ENCODE data around the gene HOXC9.

The HOXC9 gene

DNA sequence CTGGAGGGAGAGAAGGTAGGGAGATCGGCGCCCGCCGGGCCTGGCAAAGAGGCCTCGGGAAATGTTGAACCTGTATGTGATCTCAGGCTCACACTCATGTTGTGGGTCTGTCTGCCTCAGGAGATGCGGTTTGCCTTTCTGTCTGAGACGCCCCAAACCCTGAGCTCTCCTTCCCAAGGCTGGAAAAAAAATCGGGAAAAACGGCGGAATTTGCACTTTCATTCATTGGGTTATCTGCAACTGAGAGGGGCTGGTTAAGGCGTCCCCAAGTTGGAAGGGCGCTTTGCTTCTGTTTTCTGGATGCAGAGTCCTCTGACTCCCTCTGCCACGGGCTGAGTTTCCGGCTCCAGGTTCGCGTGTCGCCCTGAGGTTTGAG lies 5.0 kb upstream of the HOXC9 start:
- H3K4me1 ChIP-seq (ENCODE audit: insufficient read depth, low read length, poor library complexity, severe bottlenecking) = peaks cover 56% of the 10 kb centered on the region
- TF ChIP-seq, protein P1, sequence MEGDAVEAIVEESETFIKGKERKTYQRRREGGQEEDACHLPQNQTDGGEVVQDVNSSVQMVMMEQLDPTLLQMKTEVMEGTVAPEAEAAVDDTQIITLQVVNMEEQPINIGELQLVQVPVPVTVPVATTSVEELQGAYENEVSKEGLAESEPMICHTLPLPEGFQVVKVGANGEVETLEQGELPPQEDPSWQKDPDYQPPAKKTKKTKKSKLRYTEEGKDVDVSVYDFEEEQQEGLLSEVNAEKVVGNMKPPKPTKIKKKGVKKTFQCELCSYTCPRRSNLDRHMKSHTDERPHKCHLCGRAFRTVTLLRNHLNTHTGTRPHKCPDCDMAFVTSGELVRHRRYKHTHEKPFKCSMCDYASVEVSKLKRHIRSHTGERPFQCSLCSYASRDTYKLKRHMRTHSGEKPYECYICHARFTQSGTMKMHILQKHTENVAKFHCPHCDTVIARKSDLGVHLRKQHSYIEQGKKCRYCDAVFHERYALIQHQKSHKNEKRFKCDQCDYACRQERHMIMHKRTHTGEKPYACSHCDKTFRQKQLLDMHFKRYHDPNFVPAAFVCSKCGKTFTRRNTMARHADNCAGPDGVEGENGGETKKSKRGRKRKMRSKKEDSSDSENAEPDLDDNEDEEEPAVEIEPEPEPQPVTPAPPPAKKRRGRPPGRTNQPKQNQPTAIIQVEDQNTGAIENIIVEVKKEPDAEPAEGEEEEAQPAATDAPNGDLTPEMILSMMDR (conservative IDR thresholded peaks at IDR 0.05; ENCODE audit: low read length) = no peak
- no peak for TF ChIP-seq EZH2phosphoT487 (IDR thresholded peaks at IDR 0.05; ENCODE audit: borderline replicate concordance)
- peaks cover 47% of the 10 kb centered on the region for H3K79me2 ChIP-seq (ENCODE audit: insufficient read depth, low read length)
- H3K27me3 ChIP-seq (ENCODE audit: insufficient read depth, low read length, poor library complexity, severe bottlenecking) = no peaks in the 10 kb centered on the region
- H3K4me3 ChIP-seq (ENCODE audit: low read length, poor library complexity, severe bottlenecking) = peak overlapping the region; percentile 82
- H3F3A ChIP-seq (ENCODE audit: low read depth) = no peaks in the 10 kb centered on the region
- peak overlapping the region; percentile 84 for H3K4me2 ChIP-seq (ENCODE audit: low read depth, low read length, poor library complexity, severe bottlenecking)
- no peaks in the 10 kb centered on the region for H3K36me3 ChIP-seq (ENCODE audit: insufficient read depth, low read length)
- H3K9me3 ChIP-seq (ENCODE audit: insufficient read depth, low read depth, low read length) = no peaks in the 10 kb centered on the region
- peak overlapping the region; percentile 97 for H3K9ac ChIP-seq (ENCODE audit: low read depth, low read length, poor library complexity, severe bottlenecking)
- peak overlapping the region; percentile 78 for H2AFZ ChIP-seq (ENCODE audit: low read length)
- H4K20me1 ChIP-seq (ENCODE audit: insufficient read depth, low read length, poor library complexity, severe bottlenecking) = peaks cover 4% of the 10 kb centered on the region
- H3K9me2 ChIP-seq (replicated peaks; ENCODE audit: low read depth, low read length) = no peaks in the 10 kb centered on the region

DNA sequence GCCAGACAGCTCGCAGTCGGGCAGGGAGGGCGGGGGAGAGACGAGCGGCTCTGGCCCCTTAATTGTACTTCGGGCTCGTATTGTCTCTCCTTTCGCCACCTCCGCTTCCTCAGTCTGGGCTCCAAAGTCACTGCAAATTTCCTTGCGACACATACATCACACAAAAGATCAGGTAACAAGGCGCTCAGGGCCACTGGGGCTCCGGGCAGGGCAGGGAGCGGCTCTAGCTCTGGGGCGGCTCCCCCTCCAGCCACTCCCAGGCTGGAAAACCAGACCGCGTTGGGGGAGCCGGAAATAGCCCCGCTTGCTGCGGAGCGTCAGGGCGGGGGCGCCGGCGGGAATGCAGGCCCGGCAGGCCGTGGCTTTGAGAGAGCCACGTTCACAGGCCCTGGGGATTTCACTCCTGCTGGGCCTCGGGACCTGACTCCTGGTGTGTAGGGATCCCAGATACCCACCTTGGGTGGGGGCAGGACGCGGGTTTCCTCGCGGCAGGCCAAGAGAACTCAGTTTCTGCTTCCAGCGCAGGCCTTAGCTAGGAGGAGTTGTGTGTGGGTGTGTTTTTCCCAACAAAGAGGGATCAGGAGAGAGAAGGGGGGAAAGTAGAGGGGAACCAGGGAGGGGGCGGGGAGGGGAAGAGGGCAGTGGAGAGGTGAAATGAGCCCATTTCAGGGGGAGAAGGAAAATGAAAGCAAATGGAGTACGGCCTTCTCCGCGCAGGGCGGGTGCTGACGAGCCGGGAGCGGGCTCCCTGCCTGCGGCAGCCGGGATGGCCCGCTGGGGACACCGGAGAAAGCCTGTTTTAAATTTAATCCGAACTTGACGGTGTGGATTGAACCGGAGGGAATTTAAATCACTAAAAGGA lies 4.4 kb upstream of the HOXC9 start:
- Histone ChIP-seq H4K20me1 (ENCODE audit: insufficient read depth, low read length, poor library complexity, severe bottlenecking) (peaks cover 4% of the 10 kb centered on the region), H3K9ac (ENCODE audit: low read depth, low read length, poor library complexity, severe bottlenecking) (peak overlapping the region; percentile 97), H3K79me2 (ENCODE audit: insufficient read depth, low read length) (peaks cover 47% of the 10 kb centered on the region), H3K4me2 (ENCODE audit: low read depth, low read length, poor library complexity, severe bottlenecking) (peak overlapping the region; percentile 84), H3K9me2 (replicated peaks; ENCODE audit: low read depth, low read length) (no peaks in the 10 kb centered on the region), H3K36me3 (ENCODE audit: insufficient read depth, low read length) (no peaks in the 10 kb centered on the region), H3K27me3 (ENCODE audit: insufficient read depth, low read length, poor library complexity, severe bottlenecking) (no peaks in the 10 kb centered on the region), H3F3A (ENCODE audit: low read depth) (no peaks in the 10 kb centered on the region), H3K4me3 (ENCODE audit: low read length, poor library complexity, severe bottlenecking) (peak overlapping the region; percentile 82), H3K4me1 (ENCODE audit: insufficient read depth, low read length, poor library complexity, severe bottlenecking) (peaks cover 50% of the 10 kb centered on the region), H3K9me3 (ENCODE audit: insufficient read depth, low read depth, low read length) (no peaks in the 10 kb centered on the region), H2AFZ (ENCODE audit: low read length) (peak overlapping the region; percentile 78)
- TF ChIP-seq EZH2phosphoT487 (IDR thresholded peaks at IDR 0.05; ENCODE audit: borderline replicate concordance) = no peak

DNA sequence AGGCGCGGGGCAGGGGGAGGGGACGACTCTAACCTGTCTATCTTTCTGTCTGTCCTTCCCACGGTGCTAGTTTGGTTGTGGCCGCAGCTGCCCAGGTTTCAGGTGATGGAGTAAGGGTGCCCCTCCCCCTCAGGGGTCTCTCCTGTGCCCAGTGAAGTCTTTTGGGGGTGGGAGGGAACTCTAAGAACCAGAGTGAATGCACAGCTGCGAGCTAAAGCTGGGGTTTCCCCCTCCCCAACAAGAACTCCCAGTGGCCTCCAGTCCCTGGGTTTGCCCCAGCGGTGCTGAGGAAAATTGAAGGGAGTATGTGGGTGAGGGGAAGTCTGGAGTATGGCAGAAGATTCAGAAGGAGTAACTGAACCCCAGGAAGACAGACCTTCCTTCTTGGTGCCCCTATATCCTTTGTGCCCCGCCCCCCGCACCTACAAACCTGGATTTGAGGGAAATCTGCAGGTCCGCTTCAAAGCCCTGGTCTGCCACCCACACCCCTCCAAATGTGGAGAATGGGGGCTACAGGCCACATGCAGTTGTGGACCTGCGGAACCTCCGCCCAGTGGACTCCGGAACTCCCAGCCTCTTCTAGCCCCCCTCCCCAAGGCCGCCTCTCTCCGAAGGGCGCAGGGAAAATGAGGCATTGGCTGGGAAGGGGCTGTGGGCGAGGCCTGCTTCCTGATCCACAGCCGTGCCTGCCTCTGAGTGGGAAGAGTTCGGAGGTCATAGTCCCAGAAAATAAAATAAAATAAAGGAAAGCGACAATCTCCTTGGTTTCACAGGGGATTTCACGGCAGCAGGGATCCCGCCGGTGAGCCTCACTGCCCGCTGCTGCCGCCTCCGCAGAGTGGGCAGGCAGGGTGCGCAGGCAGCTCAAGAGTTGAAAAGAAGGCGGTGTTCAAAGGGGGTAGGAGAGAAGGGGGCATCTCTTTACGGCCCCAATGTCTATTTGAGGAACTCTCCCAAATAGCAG lies 3.4 kb upstream of the HOXC9 start:
- Histone ChIP-seq H4K20me1 (ENCODE audit: insufficient read depth, low read length, poor library complexity, severe bottlenecking) (peaks cover 4% of the 10 kb centered on the region), H3K9me2 (replicated peaks; ENCODE audit: low read depth, low read length) (no peaks in the 10 kb centered on the region), H3K4me2 (ENCODE audit: low read depth, low read length, poor library complexity, severe bottlenecking) (peak overlapping the region; percentile 84), H3F3A (ENCODE audit: low read depth) (no peaks in the 10 kb centered on the region), H3K27me3 (ENCODE audit: insufficient read depth, low read length, poor library complexity, severe bottlenecking) (no peaks in the 10 kb centered on the region), H2AFZ (ENCODE audit: low read length) (peak overlapping the region; percentile 78), H3K9ac (ENCODE audit: low read depth, low read length, poor library complexity, severe bottlenecking) (peak overlapping the region; percentile 97), H3K36me3 (ENCODE audit: insufficient read depth, low read length) (no peaks in the 10 kb centered on the region), H3K79me2 (ENCODE audit: insufficient read depth, low read length) (peaks cover 47% of the 10 kb centered on the region), H3K4me1 (ENCODE audit: insufficient read depth, low read length, poor library complexity, severe bottlenecking) (peaks cover 43% of the 10 kb centered on the region), H3K9me3 (ENCODE audit: insufficient read depth, low read depth, low read length) (no peaks in the 10 kb centered on the region), H3K4me3 (ENCODE audit: low read length, poor library complexity, severe bottlenecking) (peak overlapping the region; percentile 82)
- TF ChIP-seq EZH2phosphoT487 (IDR thresholded peaks at IDR 0.05; ENCODE audit: borderline replicate concordance) = no peak
- TF ChIP-seq, protein P1 (conservative IDR thresholded peaks at IDR 0.05; ENCODE audit: low read length) = no peak

Measured in Loucy (cell line).